HCT116 (cell line): ENCODE measurements around the gene PDE4C.

Experiments used
- CBX3 ChIP-seq: IDR thresholded peaks from 2 replicates; pipeline ENCODE4 v1.6.1; 2012; ENCODE audit warnings: low read depth
- CEBPB ChIP-seq: IDR thresholded peaks from 2 replicates; pipeline ENCODE4 v1.6.1; 2012; ENCODE audit warnings: low read depth
- CTCF ChIP-seq, 3 experiments: fragments of 200-600 bp in 1 of 3; sonication (generic) in 1 of 3; IDR thresholded peaks in 2 of 3; conservative IDR thresholded peaks in 1 of 3; 2 replicates each; pipeline ENCODE4 v1.5.1; 2012 to 2017; ENCODE audit warnings: low read depth in 2 of 3, low read length in 2 of 3, antibody characterized with exemption in 1 of 3, borderline replicate concordance in 1 of 3, control low read depth in 1 of 3, mild to moderate bottlenecking in 1 of 3, mixed read lengths in 1 of 3, mixed run types in 1 of 3, moderate library complexity in 1 of 3; ENCODE audit not compliant: insufficient read depth in 1 of 3
- POLR2AphosphoS5 ChIP-seq: IDR thresholded peaks from 2 replicates; pipeline ENCODE4 v1.6.1; 2011; ENCODE audit warnings: mild to moderate bottlenecking, low read depth, low read length, moderate library complexity
- RAD21 ChIP-seq: IDR thresholded peaks from 2 replicates; pipeline ENCODE4 v1.6.1; 2012; ENCODE audit warnings: low read depth, mild to moderate bottlenecking
- REST ChIP-seq: IDR thresholded peaks from 2 replicates; pipeline ENCODE4 v1.6.1; 2012; ENCODE audit warnings: low read depth

DNA sequence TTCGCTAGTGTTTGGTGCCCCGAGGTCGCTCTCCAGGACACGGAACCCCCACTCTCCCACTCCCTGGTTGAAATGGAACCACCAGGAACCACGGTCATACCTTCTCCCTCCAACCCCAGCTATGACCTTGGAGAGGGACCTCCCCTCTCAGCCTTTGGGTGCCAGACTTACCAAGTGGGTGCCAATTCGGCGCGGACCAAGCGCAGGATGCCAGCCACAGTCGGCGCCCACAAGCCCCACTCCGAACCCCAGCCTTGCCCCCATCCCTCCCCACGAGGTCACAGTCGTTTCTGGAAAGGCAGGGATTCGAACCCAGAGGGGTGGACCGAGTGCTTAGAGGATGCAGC, 910 bp downstream of the PDE4C start:
- TF ChIP-seq CEBPB (no peak), RAD21 (no peak), CTCF (IDR thresholded peaks at IDR 0.05 in 2 of 3, conservative IDR thresholded peaks at IDR 0.05 in 1 of 3; ENCODE audit: borderline replicate concordance in 1 of 3, insufficient read depth in 1 of 3, low read depth in 2 of 3, low read length in 2 of 3) (no peak), REST (no peak), CBX3 (no peak), POLR2AphosphoS5 (no peak)
